Fibroblast of villous mesenchyme (primary cell): ENCODE measurements around the gene PYGB. TPM values are rescaled to one million over a fixed set of nuclear protein-coding genes. Genes with fewer than 3 reads are reported as not detected.
"Not testable (repeated sequence)": the region's sequence is repeated elsewhere in the genome, so short reads cannot be mapped to it uniquely, and the experiment has no call there.

ENCODE experiments used
- DNase-seq: peaks from one replicate; pipeline ENCODE4 v3.0.0-alpha.2; 2010; ENCODE audit warnings: low read depth
- H3K4me3 ChIP-seq: 2 replicates; pipeline ENCODE4 v1.5.1; 2011; ENCODE audit warnings: low read depth, mild to moderate bottlenecking, low read length
- total RNA-seq: library from RNA; depleted of rRNA; stranded (reverse); fragments of >200 nt; gene quantifications from 2 replicates; pipeline ENCODE4 v1.2.3, GENCODE V29; 2012
- TF ChIP-seq, protein P1 (sequence below): IDR thresholded peaks from 2 replicates; pipeline ENCODE4 v1.5.1; 2012; ENCODE audit warnings: low read depth, mild to moderate bottlenecking, low read length; ENCODE audit not compliant: insufficient read depth

PYGB gene
- total RNA-seq, 1 donor: 110 TPM

DNA sequence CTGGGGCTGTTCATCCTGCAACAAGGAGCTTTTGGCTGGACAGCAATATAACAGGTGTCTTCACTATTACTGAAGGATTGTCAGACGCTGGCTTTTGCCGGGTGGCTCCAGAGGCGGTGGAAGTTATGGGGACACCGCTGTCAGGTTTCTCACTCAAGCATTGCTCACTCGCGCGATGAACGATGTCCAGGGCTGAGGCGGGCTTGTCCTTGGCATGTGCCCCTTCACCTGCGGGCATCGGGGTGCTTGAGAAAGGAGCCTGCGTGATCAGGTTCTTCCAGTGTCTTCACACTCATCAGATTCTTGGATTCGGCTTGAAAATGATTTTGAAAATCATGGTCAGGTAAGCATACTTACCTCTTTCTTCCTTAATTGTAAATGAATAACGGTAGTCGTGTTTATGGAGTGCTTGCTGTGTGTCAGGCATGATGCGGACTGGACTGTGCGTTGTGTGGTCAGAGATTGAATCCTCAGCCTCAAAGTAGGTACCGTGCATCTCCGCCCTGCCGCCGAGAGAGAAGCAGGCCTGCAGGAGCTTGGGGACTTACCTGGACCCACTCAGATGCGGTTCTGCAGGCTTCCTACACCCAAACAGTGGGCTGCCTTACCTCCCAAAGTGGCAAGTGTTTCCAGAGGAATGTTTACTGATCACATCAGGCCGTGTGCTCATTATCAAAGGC lies 18.3 kb upstream of the PYGB start:
- no peak overlapping the region for H3K4me3 ChIP-seq
- DNase-seq: no peak
- TF ChIP-seq, protein P1, sequence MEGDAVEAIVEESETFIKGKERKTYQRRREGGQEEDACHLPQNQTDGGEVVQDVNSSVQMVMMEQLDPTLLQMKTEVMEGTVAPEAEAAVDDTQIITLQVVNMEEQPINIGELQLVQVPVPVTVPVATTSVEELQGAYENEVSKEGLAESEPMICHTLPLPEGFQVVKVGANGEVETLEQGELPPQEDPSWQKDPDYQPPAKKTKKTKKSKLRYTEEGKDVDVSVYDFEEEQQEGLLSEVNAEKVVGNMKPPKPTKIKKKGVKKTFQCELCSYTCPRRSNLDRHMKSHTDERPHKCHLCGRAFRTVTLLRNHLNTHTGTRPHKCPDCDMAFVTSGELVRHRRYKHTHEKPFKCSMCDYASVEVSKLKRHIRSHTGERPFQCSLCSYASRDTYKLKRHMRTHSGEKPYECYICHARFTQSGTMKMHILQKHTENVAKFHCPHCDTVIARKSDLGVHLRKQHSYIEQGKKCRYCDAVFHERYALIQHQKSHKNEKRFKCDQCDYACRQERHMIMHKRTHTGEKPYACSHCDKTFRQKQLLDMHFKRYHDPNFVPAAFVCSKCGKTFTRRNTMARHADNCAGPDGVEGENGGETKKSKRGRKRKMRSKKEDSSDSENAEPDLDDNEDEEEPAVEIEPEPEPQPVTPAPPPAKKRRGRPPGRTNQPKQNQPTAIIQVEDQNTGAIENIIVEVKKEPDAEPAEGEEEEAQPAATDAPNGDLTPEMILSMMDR: no peak

DNA sequence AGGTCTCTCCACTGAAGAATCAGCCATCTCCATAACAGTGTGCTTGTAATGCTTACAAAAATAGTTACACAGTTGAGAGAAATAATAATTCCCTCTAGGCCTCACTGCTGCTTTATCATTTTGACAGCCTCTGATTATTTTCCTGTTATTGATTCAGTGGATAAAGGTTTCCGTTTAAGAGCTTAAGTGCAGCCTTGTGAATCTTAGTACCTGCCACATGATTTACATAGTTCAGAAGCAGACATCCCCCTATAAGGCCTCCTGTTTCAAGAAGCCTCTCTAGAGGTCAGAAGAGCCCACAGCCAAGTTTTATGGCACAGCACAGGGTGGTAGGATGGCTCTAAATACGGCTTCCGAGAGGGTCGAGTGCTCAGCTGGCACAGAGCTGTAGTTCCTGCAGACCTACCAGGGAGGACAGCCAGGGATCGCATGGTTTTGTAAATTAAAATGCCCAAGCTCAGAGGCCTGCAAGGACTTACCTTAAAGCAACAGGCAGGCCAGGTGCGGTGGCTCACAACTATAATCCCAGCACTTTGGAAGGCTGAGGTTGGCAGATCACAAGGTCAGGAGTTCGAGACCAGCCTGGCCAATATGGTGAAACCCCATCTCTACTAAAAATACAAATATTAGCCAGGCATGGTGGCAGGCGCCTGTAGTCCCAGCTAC lies 17.6 kb upstream of the PYGB start:
- TF ChIP-seq, protein P1: no peak
- no peak for DNase-seq
- no peak overlapping the region for H3K4me3 ChIP-seq

DNA sequence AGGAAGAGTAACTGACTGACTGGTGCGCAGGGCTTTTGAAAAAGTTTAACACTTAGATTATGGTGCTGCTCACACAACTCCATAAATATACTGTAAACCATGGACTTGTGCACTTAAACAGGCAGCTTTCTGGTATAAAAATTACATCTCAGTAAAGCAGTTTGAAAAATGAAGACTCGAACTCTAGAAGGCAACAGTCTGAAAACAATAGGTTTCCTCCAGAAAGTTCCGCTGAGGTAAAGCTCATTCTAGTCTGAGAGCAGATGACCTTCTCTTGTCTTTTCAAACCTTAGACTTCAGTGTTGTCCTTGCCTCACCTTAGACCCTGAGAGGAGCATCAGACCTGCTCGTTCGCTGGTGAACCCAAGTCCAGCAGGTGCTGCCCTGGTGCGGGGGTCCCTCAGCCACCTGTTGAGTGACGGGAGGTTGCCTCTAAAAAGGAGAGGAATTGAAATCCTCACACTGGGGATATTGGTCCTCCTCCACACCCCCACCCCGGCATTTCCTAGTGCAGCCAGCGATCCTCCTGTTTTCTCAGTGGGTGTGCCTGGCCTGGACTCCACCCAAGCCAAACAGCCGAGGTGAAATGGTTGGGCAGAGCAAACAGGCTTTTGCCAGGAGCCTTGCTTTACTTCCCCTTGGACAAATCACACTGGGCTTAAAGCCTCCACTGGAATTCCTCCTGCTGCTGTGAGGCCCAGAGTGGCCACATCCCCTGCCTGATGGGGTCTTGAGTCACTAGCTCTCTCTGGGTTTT lies 14.7 kb upstream of the PYGB start:
- H3K4me3 ChIP-seq: no peak overlapping the region
- peak; percentile 42 for DNase-seq
- TF ChIP-seq, protein P1: no peak

- not testable (repeated sequence) for DNase-seq, H3K4me3 ChIP-seq
Measured at GRCh38 chr20:25234009-25234849, 13.7 kb upstream of the PYGB start.

DNA sequence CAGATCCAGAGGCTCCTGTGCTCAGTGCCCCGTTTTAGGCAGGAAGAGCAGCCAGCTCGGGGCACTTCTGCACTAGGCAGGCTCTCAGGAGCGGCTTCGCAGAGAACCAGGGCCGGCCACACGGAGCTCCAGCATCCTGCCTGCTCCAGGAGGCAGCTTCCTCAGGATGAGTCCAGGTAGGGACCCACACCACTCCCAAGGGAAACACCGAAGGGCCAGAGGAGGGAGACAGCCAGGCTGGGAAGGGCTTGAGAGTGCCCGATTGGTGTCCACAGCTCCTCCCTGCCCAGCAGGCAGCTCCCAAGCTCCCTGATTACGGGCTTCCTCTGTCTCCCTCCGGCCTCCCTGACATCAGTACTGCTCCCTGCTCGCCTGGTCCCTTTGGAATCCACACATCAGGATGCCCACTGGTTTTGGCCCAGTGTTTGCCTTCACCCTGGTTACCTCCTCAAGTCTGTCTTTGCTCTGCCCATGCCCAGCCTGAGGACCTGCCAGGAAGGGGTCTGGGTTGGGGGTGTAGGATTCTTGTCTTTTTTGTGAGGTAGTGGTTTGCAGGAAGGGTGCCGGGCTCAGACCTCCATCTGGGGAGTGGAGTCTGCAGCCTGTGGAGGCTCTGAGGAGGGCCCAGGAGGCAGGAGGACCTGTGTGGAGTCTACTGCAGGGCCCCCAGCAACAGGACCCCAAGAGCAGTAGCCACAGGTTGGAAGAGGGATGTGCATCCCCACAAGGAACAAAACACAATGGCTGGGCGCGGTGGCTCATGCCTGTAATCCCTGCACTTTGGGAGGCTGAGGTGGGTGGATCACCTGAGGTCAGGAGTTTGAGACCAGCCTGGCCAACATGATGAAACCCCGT lies 11.2 kb upstream of the PYGB start:
- TF ChIP-seq, protein P1: no peak
- no peak for DNase-seq

GRCh38 chr20:25237610-25238318 lies 10.1 kb upstream of the PYGB start:
- no peak overlapping the region for H3K4me3 ChIP-seq

More for the DNA sequence above, 11.2 kb upstream of the PYGB start:
- H3K4me3 ChIP-seq: no peak overlapping the region

More at GRCh38 chr20:25237610-25238318, 10.1 kb upstream of the PYGB start:
- TF ChIP-seq, protein P1: no peak
- peak; percentile 99 for DNase-seq
